Colonic mucosa (tissue), 4 donors: ENCODE data around the gene MACC1. TPM values are rescaled to one million over a fixed set of nuclear protein-coding genes. Genes with fewer than 3 reads are reported as not detected.
"Not testable (repeated sequence)": the region's sequence is repeated elsewhere in the genome, so short reads cannot be mapped to it uniquely, and the experiment has no call there.

Experiments used
- DNase-seq: peaks from one replicate; pipeline ENCODE4 v3.0.0-alpha.2; 2020
- H3K27ac ChIP-seq: fragments of 200-600 bp; one replicate; pipeline ENCODE4 v1.8.0; 2021
- H3K27me3 ChIP-seq: fragments of 200-600 bp; one replicate; pipeline ENCODE4 v1.8.0; 2021
- H3K36me3 ChIP-seq: fragments of 200-600 bp; one replicate; pipeline ENCODE4 v1.8.0; 2021
- H3K4me1 ChIP-seq: fragments of 200-600 bp; one replicate; pipeline ENCODE4 v1.8.0; 2021; ENCODE audit warnings: mild to moderate bottlenecking
- H3K4me3 ChIP-seq: fragments of 200-600 bp; one replicate; pipeline ENCODE4 v1.8.0; 2021
- H3K9ac ChIP-seq, 2 donors: one replicate each; pipeline ENCODE4 v1.7.0; 2013; ENCODE audit warnings: control low read depth in 2 of 2, low read depth in 2 of 2, low read length in 2 of 2
- H3K9me3 ChIP-seq: fragments of 200-600 bp; one replicate; pipeline ENCODE4 v1.8.0; 2021
- CTCF ChIP-seq: fragments of 200-600 bp; IDR thresholded peaks from one replicate; pipeline ENCODE4 v1.8.0; 2022; ENCODE audit warnings: antibody characterized with exemption, mild to moderate bottlenecking
- intact Hi-C: fragments of 100-400 bp; cut with DNase I; formaldehyde crosslinking; loops from one replicate; pipeline ENCODE4 v1.14.1; 2022
- total RNA-seq, 2 donors: library from RNA; stranded (reverse); fragmentation: NEBNext Ultra II Directional in 1 of 2; extraction: Animal tissue kit (Norgen Biotek cat#: 25700) in 1 of 2; gene quantifications; one replicate each; pipeline ENCODE4 v1.2.1, GENCODE V29; 2021
- donor health status: healthy.
- donor health status: DM: no; HTN: no; CAD: no.
- donor health status: DM: no; HTN: no; CAD: no.

MACC1 gene
- total RNA-seq, 2 donors from 2014 or later, result 9.5 to 12.8 TPM

DNA sequence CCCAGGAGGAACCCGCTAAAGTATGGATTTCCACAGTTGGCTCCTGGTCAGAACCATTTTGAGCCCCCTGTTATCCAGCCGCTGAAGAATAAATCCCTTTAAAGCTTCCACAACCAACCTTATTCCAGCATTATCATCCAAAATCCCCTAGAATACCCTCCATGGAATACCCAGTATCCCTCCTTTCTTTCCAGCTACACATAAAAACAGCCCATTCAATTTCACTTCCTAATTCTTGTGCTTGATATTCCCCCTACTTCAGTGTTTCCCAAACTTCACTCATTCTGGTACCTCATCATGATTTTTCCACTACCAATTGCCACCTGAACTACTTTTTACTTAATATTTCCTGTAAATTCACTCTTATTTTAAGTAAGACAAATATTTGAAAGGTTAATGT, 3.1 kb downstream of the MACC1 start:
- Histone ChIP-seq H3K27me3 (no peaks in the 10 kb centered on the region), H3K9me3 (no peaks in the 10 kb centered on the region), H3K4me3 (no peak overlapping the region), H3K36me3 (no peaks in the 10 kb centered on the region), H3K27ac (no peak overlapping the region), H3K4me1 (peaks cover 4% of the 10 kb centered on the region), H3K9ac (no peak overlapping the region)
- no peak for TF ChIP-seq CTCF
- intact Hi-C loops, result no loop called here
- no peak for DNase-seq

DNA sequence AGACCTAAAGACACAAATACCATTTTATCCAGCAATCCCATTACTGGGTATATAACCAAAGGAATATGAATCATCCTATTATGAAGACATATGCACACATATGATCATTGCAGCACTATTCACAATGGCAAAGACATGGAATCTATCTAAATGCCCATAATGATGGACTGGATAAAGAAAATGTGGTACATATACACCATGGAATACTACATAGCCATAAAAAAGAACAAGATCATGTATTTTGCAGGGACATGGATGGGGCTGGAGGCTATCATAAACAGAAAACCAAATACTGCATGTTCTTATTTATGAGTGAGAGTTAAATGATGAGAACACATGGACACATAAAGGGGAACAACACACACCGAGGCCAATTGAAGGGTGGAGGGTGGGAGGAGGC, 3.8 kb downstream of the MACC1 start:
- Histone ChIP-seq H3K36me3 (no peaks in the 10 kb centered on the region), H3K9ac (no peak overlapping the region), H3K4me3 (no peak overlapping the region), H3K27ac (no peak overlapping the region), H3K9me3 (no peaks in the 10 kb centered on the region), H3K27me3 (no peaks in the 10 kb centered on the region), H3K4me1 (no peaks in the 10 kb centered on the region)
- TF ChIP-seq CTCF, result no peak
- DNase-seq, result no peak
- intact Hi-C loops, result no loop called here

GRCh38 chr7:20211376-20211775, 5.8 kb downstream of the MACC1 start:
- no peaks in the 10 kb centered on the region for H3K4me1 ChIP-seq
- H3K27ac ChIP-seq, result no peak overlapping the region
- H3K27me3 ChIP-seq, result no peaks in the 10 kb centered on the region
- no peak for DNase-seq
- H3K36me3 ChIP-seq, result no peaks in the 10 kb centered on the region
- H3K4me3 ChIP-seq, result no peak overlapping the region
- H3K9ac ChIP-seq, result no peak overlapping the region
- intact Hi-C loops, result no loop called here
- no peaks in the 10 kb centered on the region for H3K9me3 ChIP-seq
- no peak for TF ChIP-seq CTCF

- DNase-seq, result no peak
- Histone ChIP-seq H3K27me3 (no peaks in the 10 kb centered on the region), H3K9ac (no peak overlapping the region), H3K4me3 (no peak overlapping the region), H3K9me3 (no peaks in the 10 kb centered on the region), H3K27ac (no peak overlapping the region), H3K4me1 (no peaks in the 10 kb centered on the region), H3K36me3 (no peaks in the 10 kb centered on the region)
- intact Hi-C loops, result no loop called here
- TF ChIP-seq CTCF, result no peak
Observed at GRCh38 chr7:20208651-20209307, 8.4 kb downstream of the MACC1 start.

DNA sequence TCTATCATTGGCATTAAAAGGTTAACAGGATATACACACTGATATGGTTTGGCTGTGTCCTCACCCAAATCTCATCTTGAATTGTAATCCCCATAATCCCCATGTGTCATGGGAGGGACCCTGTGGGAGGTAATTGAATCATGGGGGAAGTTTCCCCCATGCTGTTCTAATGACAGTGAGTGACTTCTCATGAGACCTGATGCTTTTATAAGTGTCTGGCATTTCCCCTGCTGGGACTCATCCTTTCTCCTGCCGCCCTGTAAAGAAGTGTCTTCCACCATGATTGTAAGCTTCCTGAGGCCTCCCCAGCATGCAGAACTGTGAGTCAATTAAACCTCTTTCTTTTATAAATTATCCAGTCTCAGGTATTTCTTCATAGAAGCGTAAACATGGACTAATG, 9.4 kb downstream of the MACC1 start:
- not testable (repeated sequence) for H3K4me1 ChIP-seq, H3K27ac ChIP-seq

GRCh38 chr7:20206104-20206896, 10.9 kb downstream of the MACC1 start:
- no peak overlapping the region for H3K27ac ChIP-seq
- no peaks in the 10 kb centered on the region for H3K27me3 ChIP-seq
- DNase-seq, result no peak
- H3K9me3 ChIP-seq, result no peaks in the 10 kb centered on the region
- no peak for TF ChIP-seq CTCF
- no peaks in the 10 kb centered on the region for H3K36me3 ChIP-seq
- intact Hi-C loops, result no loop called here
- H3K4me3 ChIP-seq, result no peak overlapping the region
- H3K9ac ChIP-seq, result no peak overlapping the region
- H3K4me1 ChIP-seq, result no peaks in the 10 kb centered on the region

More for the DNA sequence above, 9.4 kb downstream of the MACC1 start:
- H3K9ac ChIP-seq, H3K27me3 ChIP-seq, H3K4me3 ChIP-seq, DNase-seq, H3K36me3 ChIP-seq, intact Hi-C loops, H3K9me3 ChIP-seq: not testable (repeated sequence)
